Calu3 (cell line): ENCODE measurements around the gene BCLAF1. TPM values are rescaled to one million over a fixed set of nuclear protein-coding genes. Genes with fewer than 3 reads are reported as not detected.
A peak's percentile ranks its signal among the peaks of the same experiment; 100 is the strongest.

Experiments
- BruUV-seq: library from RNA; stranded (reverse); fragments of 400-500 nt; replicated peaks from 2 replicates; lab custom pipeline; 2021; lab: Mats Ljungman, UMichigan
- CTCF ChIA-PET: fragments of 300-600 bp; sonication (Branson Sonifier 250); formaldehyde crosslinking; loops from one replicate; lab custom pipeline; 2022; ENCODE audit warnings: antibody characterized with exemption; lab: Charles Lee
- DNase-seq: peaks from one replicate; pipeline ENCODE4 v3.0.0; 2022
- H3K27ac Mint-ChIP-seq: one replicate; pipeline ENCODE4 v1.8.0; 2022; ENCODE audit warnings: mixed read lengths; ENCODE audit not compliant: unreplicated experiment
- H3K27me3 Mint-ChIP-seq: one replicate; pipeline ENCODE4 v1.8.0; 2022; ENCODE audit warnings: mixed read lengths; ENCODE audit not compliant: unreplicated experiment
- H3K36me3 Mint-ChIP-seq: one replicate; pipeline ENCODE4 v1.8.0; 2022; ENCODE audit warnings: mild to moderate bottlenecking, moderate library complexity, mixed read lengths; ENCODE audit not compliant: insufficient read depth, unreplicated experiment
- H3K4me1 Mint-ChIP-seq: one replicate; pipeline ENCODE4 v1.8.0; 2022; ENCODE audit warnings: mild to moderate bottlenecking, low read depth, mixed read lengths; ENCODE audit not compliant: unreplicated experiment
- H3K4me3 Mint-ChIP-seq: one replicate; pipeline ENCODE4 v1.8.0; 2022; ENCODE audit warnings: mild to moderate bottlenecking, low read depth, moderate library complexity, mixed read lengths; ENCODE audit not compliant: unreplicated experiment
- H3K9me3 Mint-ChIP-seq: one replicate; pipeline ENCODE4 v1.8.0; 2022; ENCODE audit warnings: low read depth, mixed read lengths; ENCODE audit not compliant: unreplicated experiment
- intact Hi-C: fragments of 100-400 bp; cut with micrococcal nuclease; formaldehyde crosslinking; loops from one replicate; pipeline ENCODE4 v1.10.0; 2022; ENCODE audit not compliant: unreplicated experiment
- total RNA-seq: library from RNA; stranded (reverse); gene quantifications from 2 replicates; pipeline ENCODE4 v1.2.3, GENCODE V29; 2022
- TF ChIP-seq, protein P1 (sequence below): fragments of 200-600 bp; IDR thresholded peaks from one replicate; pipeline ENCODE4 v1.8.0; 2022; ENCODE audit warnings: antibody characterized with exemption; ENCODE audit not compliant: unreplicated experiment

The BCLAF1 gene
- total RNA-seq, 1 experiment from 2014 or later, result 154 TPM

DNA sequence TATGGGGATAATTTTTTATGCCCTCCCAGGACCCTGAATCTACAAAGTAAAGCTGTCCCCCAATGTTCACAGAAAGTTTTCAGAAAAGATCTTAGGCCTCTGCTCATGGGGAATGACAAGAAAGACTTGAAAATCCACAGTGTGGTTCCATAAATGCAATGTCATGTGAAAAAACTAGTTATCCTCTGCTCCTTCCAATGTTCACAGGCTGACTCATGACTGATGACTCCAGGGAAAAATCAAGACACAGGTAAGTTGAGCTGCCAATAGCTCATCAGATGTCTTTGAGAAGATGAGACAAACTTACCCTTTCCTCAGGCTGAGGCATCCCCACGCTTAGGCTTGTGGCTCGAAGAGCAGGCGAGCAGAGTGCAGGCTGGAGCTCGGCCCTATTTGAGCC, 14.8 kb upstream of the BCLAF1 start:
- CTCF ChIA-PET, result no interaction called here
- DNase-seq, result no peak
- TF ChIP-seq, protein P1, sequence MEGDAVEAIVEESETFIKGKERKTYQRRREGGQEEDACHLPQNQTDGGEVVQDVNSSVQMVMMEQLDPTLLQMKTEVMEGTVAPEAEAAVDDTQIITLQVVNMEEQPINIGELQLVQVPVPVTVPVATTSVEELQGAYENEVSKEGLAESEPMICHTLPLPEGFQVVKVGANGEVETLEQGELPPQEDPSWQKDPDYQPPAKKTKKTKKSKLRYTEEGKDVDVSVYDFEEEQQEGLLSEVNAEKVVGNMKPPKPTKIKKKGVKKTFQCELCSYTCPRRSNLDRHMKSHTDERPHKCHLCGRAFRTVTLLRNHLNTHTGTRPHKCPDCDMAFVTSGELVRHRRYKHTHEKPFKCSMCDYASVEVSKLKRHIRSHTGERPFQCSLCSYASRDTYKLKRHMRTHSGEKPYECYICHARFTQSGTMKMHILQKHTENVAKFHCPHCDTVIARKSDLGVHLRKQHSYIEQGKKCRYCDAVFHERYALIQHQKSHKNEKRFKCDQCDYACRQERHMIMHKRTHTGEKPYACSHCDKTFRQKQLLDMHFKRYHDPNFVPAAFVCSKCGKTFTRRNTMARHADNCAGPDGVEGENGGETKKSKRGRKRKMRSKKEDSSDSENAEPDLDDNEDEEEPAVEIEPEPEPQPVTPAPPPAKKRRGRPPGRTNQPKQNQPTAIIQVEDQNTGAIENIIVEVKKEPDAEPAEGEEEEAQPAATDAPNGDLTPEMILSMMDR, result no peak
- H3K9me3 Mint-ChIP-seq, result no peaks in the 10 kb centered on the region
- no peaks in the 10 kb centered on the region for H3K27me3 Mint-ChIP-seq
- no TSS peak for BruUV-seq
- H3K36me3 Mint-ChIP-seq, result no peaks in the 10 kb centered on the region
- intact Hi-C loops, result no loop called here
- no peaks in the 10 kb centered on the region for H3K4me1 Mint-ChIP-seq
- no peak overlapping the region for H3K27ac Mint-ChIP-seq
- no peak overlapping the region for H3K4me3 Mint-ChIP-seq

DNA sequence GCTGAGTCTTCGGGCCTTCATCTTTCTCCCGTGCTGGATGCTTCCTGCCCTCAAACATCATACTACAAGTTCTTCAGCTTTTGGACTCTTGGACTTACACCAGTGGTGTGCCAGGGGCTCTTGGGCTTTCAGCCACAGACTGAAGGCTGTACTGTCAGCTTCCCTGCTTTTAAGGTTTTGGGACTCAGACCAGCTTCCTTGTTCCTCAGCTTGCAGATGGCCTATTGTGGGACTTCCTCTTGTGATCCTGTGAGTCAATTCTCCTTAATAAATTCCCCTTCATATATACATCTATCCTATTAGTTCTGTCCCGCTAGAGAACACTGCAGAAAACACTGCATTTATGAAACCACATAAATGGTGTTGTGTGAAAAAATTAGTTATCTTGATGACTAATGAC, 13.9 kb upstream of the BCLAF1 start:
- Mint-ChIP-seq H3K4me1 (no peaks in the 10 kb centered on the region), H3K27ac (no peak overlapping the region), H3K36me3 (no peaks in the 10 kb centered on the region), H3K9me3 (no peaks in the 10 kb centered on the region), H3K4me3 (no peak overlapping the region), H3K27me3 (no peaks in the 10 kb centered on the region)
- intact Hi-C loops, result no loop called here
- TF ChIP-seq, protein P1, result no peak
- CTCF ChIA-PET, result no interaction called here
- no peak for DNase-seq
- no TSS peak for BruUV-seq

DNA sequence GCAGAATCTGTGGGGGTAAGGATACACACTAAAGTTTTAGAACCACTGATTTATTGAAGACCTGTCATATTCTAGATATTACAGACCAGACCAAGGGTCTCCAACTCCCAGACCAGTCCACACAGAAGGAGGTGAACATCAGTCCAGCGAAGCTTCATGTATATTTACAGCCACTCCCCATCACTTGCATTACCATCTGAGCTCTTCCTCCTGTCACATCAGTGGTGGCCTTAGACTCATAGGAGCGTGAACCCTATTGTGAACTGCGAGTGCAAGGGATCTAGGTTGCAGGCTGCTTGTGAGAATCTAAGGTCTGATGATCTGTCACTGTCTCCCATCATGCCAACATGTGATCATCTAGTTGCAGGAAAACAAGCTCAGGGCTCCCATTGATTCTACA, 5.0 kb upstream of the BCLAF1 start:
- CTCF ChIA-PET, result no interaction called here
- intact Hi-C loops, result no loop called here
- BruUV-seq, result no TSS peak

DNA sequence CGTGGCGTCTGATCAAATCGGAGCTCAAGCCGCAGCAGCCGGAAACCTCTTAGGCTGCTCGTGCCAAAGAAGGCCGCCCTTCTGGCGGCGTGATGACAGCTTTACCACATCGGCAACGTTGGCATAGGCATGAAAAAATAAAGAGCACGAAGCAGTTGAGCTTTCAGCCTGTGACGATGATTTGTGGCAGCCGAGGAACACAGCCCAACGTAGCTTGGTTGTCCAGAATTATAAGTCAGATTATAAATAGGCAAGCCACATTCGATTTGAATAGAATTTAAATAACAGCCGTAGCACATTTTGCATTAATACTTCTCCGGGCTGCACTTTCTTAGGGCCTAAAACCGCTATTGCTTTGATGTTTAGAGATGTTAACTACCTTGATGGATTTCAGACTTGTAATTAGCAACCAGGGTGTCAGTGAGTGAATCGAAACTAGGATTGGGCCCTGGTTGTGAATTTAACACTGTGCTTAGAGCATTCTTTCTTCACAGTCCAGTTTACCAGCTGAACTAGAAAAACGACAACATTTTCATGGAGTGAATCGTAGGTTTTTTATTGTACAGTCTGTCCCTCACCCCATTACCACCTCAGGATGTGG, 864 bp upstream of the BCLAF1 start:
- CTCF ChIA-PET, result interaction anchor here (2.1 kb wide), 1 partner anchor 260 kb away, joined by 7 read pairs; the partner anchor contains the start of gene MAP7
- no peaks in the 10 kb centered on the region for H3K9me3 Mint-ChIP-seq
- intact Hi-C loops, result no loop called here
- H3K27me3 Mint-ChIP-seq, result no peaks in the 10 kb centered on the region
- H3K4me1 Mint-ChIP-seq, result no peaks in the 10 kb centered on the region
- H3K27ac Mint-ChIP-seq, result peak overlapping the region; percentile 100
- DNase-seq, result peak; percentile 35
- TF ChIP-seq, protein P1, result no peak
- peak overlapping the region; percentile 89 for H3K4me3 Mint-ChIP-seq
- peaks cover 36% of the 10 kb centered on the region for H3K36me3 Mint-ChIP-seq
- TSS peak; percentile 97 for BruUV-seq

More for the DNA sequence above, 5.0 kb upstream of the BCLAF1 start:
- H3K9me3 Mint-ChIP-seq, result no peaks in the 10 kb centered on the region
- H3K4me1 Mint-ChIP-seq, result no peaks in the 10 kb centered on the region
- no peak overlapping the region for H3K4me3 Mint-ChIP-seq
- DNase-seq, result no peak
- no peak overlapping the region for H3K27ac Mint-ChIP-seq
- TF ChIP-seq, protein P1, result no peak
- H3K36me3 Mint-ChIP-seq, result peaks cover 13% of the 10 kb centered on the region
- no peaks in the 10 kb centered on the region for H3K27me3 Mint-ChIP-seq
